ENCODE data around the gene DTNBP1. TPM values are rescaled to one million over a fixed set of nuclear protein-coding genes. Genes with fewer than 3 reads are reported as not detected.
A peak's percentile ranks its signal among the peaks of the same experiment; 100 is the strongest.

The DTNBP1 gene
- total and polyA plus RNA-seq, 2 of the 8 experiments (the other 6 are each of a cell fraction or from before 2014, with no cell fraction given) = 13.5 to 22.1 TPM

DNA sequence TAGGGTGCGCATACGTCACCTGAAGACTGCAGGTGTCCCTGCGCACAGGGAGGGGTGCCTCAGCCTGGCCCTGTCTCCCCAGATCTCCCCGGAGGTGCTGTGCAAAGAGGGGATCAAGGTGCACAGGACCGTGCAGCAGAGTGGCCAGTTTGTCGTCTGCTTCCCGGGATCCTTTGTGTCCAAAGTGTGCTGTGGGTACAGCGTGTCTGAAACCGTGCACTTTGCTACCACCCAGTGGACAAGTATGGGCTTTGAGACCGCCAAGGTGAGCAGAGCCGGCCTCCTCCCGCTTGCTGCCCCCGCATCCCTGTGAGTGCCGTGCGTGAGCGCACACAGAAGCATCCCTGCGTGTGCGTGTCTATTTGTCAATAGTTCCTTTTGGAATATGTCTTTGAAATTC lies 150.7 kb downstream of the DTNBP1 start:
- no peak overlapping the region for H3K23ac ChIP-seq (ENCODE audit: insufficient read length)
- no peak overlapping the region for H2BK20ac ChIP-seq (ENCODE audit: low read length)
- POLR2A ChIA-PET (ENCODE audit: partially characterized antibody) = interaction anchor here (0.7 to 1.2 kb wide), 2 partner anchors 11 to 12 kb away, joined by 3 to 4 read pairs; no protein-coding TSS in a partner anchor
- no peak overlapping the region for H3K14ac ChIP-seq (ENCODE audit: insufficient read length)
- no peak overlapping the region for H2AFZ ChIP-seq (ENCODE audit: low read length)
- peaks cover 0 to 9% (median 5%) of the 10 kb centered on the region in 4 experiments; a peak in 6 of 7 replicates for H3K4me1 ChIP-seq (replicated peaks in 1 of 4; ENCODE audit: control insufficient read depth in 3 of 4, insufficient read depth in 4 of 4, low read length in 3 of 4)
- no peak overlapping the region for H3K4me2 ChIP-seq (ENCODE audit: insufficient read depth in 1 of 2, low read depth in 2 of 2, low read length in 2 of 2)
- H3K18ac ChIP-seq (ENCODE audit: extremely low read depth, low read length) = no peak overlapping the region
- no peak overlapping the region for H3K4me3 ChIP-seq (ENCODE audit: extremely low read depth in 1 of 4, insufficient read depth in 2 of 4, low read depth in 3 of 4, low read length in 4 of 4)
- H2BK12ac ChIP-seq (ENCODE audit: low read depth, low read length) = no peak overlapping the region
- no peaks in the 10 kb centered on the region for H3K9me3 ChIP-seq (ENCODE audit: insufficient read depth in 2 of 2, low read depth in 1 of 2, low read length in 1 of 2)
- no peak overlapping the region for H4K91ac ChIP-seq (replicated peaks; ENCODE audit: insufficient read length, low read length)
- H4K20me1 ChIP-seq (replicated peaks in 1 of 2; ENCODE audit: control insufficient read depth in 1 of 2, insufficient read depth in 2 of 2, low read length in 2 of 2) = peaks cover 28 to 37% of the 10 kb centered on the region in 2 experiments
- H2BK5ac ChIP-seq (ENCODE audit: low read depth, low read length) = no peak overlapping the region; the same call in 1 of the 2 replicates
- H4K5ac ChIP-seq (ENCODE audit: insufficient read length, low read depth, low read length) = no peak overlapping the region
- DNase-seq (ENCODE audit: low read depth in 1 of 2, low spot score in 2 of 2) = no peak
- H3K4ac ChIP-seq (replicated peaks; ENCODE audit: insufficient read length, low read depth, low read length) = no peak overlapping the region
- H3K79me1 ChIP-seq (ENCODE audit: low read depth, low read length) = peaks cover 14% of the 10 kb centered on the region; the same call in 1 of the 2 replicates
- H2AK5ac ChIP-seq (ENCODE audit: low read depth, low read length) = no peak overlapping the region
- no peak for FAIRE-seq
- H3K56ac ChIP-seq (replicated peaks; ENCODE audit: insufficient read length, low read depth, low read length) = no peak overlapping the region
- H3K9ac ChIP-seq (replicated peaks in 1 of 4; ENCODE audit: extremely low read depth in 1 of 4, low read depth in 3 of 4, low read length in 3 of 4) = no peak overlapping the region
- no peak overlapping the region for H2BK15ac ChIP-seq (ENCODE audit: low read length)
- WGBS, 2 experiments (ENCODE audit: extremely low coverage in 1 of 2, insufficient coverage in 1 of 2, insufficient read length in 1 of 2, insufficient replicate concordance in 2 of 2, low coverage in 1 of 2, low lambda C conversion rate in 2 of 2, missing lambda C conversion rate in 1 of 2) = 97% methylated on average over 18 of the region's 18 CpGs; no CpG with 5 or more reads in 1 of the 2 experiments
- CTCF ChIA-PET (ENCODE audit: partially characterized antibody) = interaction anchor here (1.0 to 4.9 kb wide), 4 partner anchors 19 to 113 kb away, joined by 3 to 24 read pairs (median 3); no protein-coding TSS in a partner anchor
- H3K36me3 ChIP-seq (ENCODE audit: control insufficient read depth in 2 of 4, insufficient read depth in 4 of 4, low read length in 3 of 4) = peaks cover 44 to 99% (median 78%) of the 10 kb centered on the region in 4 experiments
- H2BK120ac ChIP-seq (replicated peaks; ENCODE audit: low read depth, low read length) = no peak overlapping the region
- H3K79me2 ChIP-seq (ENCODE audit: control insufficient read depth in 1 of 2, insufficient read depth in 2 of 2, low read length in 2 of 2) = peaks cover 0 to 47% of the 10 kb centered on the region in 2 experiments; a peak in 2 of 4 replicates
- no peaks in the 10 kb centered on the region for H3K27me3 ChIP-seq (replicated peaks in 1 of 4; ENCODE audit: control insufficient read depth in 3 of 4, extremely low read depth in 1 of 4, insufficient read depth in 3 of 4, low read length in 3 of 4)
- H3K27ac ChIP-seq (ENCODE audit: low read depth, low read length) = no peak overlapping the region
- H3K23me2 ChIP-seq (ENCODE audit: low read depth, low read length) = no peaks in the 10 kb centered on the region; the same call in 1 of the 2 replicates
- H4K8ac ChIP-seq (ENCODE audit: extremely low read depth, insufficient read depth, low read length) = no peak overlapping the region; the same call in 1 of the 2 replicates
- TF ChIP-seq HDAC6 (IDR thresholded peaks at IDR 0.05; ENCODE audit: low read depth, low read length) (no peak), TAF1 (IDR thresholded peaks at IDR 0.05; ENCODE audit: low read depth, low read length) (no peak), POLR2A (IDR thresholded peaks at IDR 0.05; ENCODE audit: control extremely low read depth in 1 of 2, low read depth in 2 of 2, low read length in 2 of 2) (no peak), ZNF274 (IDR thresholded peaks at IDR 0.05; ENCODE audit: borderline replicate concordance, extremely low read depth, low read length) (no peak), FOSL1 (IDR thresholded peaks at IDR 0.05; ENCODE audit: insufficient read depth, low read depth, low read length) (no peak), TAF7 (optimal IDR thresholded peaks at IDR 0.05; ENCODE audit: borderline replicate concordance, low read depth, low read length) (no peak), RAD21 (IDR thresholded peaks at IDR 0.05 in 1 of 2, conservative IDR thresholded peaks at IDR 0.05 in 1 of 2; ENCODE audit: low read depth in 2 of 2, low read length in 2 of 2) (peak; percentile 28 to 46; a peak in 3 of 4 replicates), SUZ12 (IDR thresholded peaks at IDR 0.05; ENCODE audit: low read length) (no peak)
- TF ChIP-seq, protein P1, sequence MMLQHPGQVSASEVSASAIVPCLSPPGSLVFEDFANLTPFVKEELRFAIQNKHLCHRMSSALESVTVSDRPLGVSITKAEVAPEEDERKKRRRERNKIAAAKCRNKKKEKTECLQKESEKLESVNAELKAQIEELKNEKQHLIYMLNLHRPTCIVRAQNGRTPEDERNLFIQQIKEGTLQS (IDR thresholded peaks at IDR 0.05; ENCODE audit: insufficient read depth, low read depth, low read length) = no peak
- TF ChIP-seq, protein P2, sequence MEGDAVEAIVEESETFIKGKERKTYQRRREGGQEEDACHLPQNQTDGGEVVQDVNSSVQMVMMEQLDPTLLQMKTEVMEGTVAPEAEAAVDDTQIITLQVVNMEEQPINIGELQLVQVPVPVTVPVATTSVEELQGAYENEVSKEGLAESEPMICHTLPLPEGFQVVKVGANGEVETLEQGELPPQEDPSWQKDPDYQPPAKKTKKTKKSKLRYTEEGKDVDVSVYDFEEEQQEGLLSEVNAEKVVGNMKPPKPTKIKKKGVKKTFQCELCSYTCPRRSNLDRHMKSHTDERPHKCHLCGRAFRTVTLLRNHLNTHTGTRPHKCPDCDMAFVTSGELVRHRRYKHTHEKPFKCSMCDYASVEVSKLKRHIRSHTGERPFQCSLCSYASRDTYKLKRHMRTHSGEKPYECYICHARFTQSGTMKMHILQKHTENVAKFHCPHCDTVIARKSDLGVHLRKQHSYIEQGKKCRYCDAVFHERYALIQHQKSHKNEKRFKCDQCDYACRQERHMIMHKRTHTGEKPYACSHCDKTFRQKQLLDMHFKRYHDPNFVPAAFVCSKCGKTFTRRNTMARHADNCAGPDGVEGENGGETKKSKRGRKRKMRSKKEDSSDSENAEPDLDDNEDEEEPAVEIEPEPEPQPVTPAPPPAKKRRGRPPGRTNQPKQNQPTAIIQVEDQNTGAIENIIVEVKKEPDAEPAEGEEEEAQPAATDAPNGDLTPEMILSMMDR (IDR thresholded peaks at IDR 0.05; ENCODE audit: control extremely low read depth in 1 of 3, insufficient read depth in 1 of 3, low read depth in 1 of 3, low read length in 3 of 3) = peak in 2 of 3 experiments; percentile 15 to 21; a peak in 1 of 4 replicates
